H9 (cell line): Measurements from ENCODE around the gene LPP. TPM values are rescaled to one million over a fixed set of nuclear protein-coding genes. Genes with fewer than 3 reads are reported as not detected.

Experiments used
- DNase-seq: peaks from one replicate; pipeline ENCODE4 v3.0.0-alpha.2; 2017
- H2AFZ ChIP-seq: one replicate; pipeline ENCODE4 v1.6.1; 2013; ENCODE audit warnings: mild to moderate bottlenecking, low read length, control low read depth, moderate library complexity
- H2AK5ac ChIP-seq: 2 replicates; pipeline ENCODE4 v1.6.1; 2013; ENCODE audit warnings: low read length, control low read depth, mixed read lengths; ENCODE audit not compliant: insufficient read length
- H2BK120ac ChIP-seq: one replicate; pipeline ENCODE4 v1.6.1; 2013; ENCODE audit warnings: low read depth, mild to moderate bottlenecking, low read length, control low read depth, inconsistent platforms; ENCODE audit not compliant: poor library complexity, severe bottlenecking
- H2BK12ac ChIP-seq: 2 replicates; pipeline ENCODE4 v1.6.1; 2013; ENCODE audit warnings: low read length, control low read depth, mixed read lengths, low read depth; ENCODE audit not compliant: insufficient read length
- H2BK15ac ChIP-seq: 2 replicates; pipeline ENCODE4 v1.6.1; 2013; ENCODE audit warnings: low read depth, low read length, control low read depth
- H2BK20ac ChIP-seq: one replicate; pipeline ENCODE4 v1.6.1; 2013; ENCODE audit warnings: low read depth, mild to moderate bottlenecking, low read length, control low read depth, inconsistent platforms; ENCODE audit not compliant: poor library complexity, severe bottlenecking
- H2BK5ac ChIP-seq: 2 replicates; pipeline ENCODE4 v1.6.1; 2013; ENCODE audit warnings: low read length, control low read depth, mixed read lengths; ENCODE audit not compliant: insufficient read length
- H3K14ac ChIP-seq: 2 replicates; pipeline ENCODE4 v1.6.1; 2013; ENCODE audit warnings: low read length, control low read depth; ENCODE audit not compliant: insufficient read depth
- H3K18ac ChIP-seq: 2 replicates; pipeline ENCODE4 v1.6.1; 2013; ENCODE audit warnings: low read depth, mild to moderate bottlenecking, mixed read lengths, low read length, control low read depth; ENCODE audit not compliant: insufficient read length
- H3K23ac ChIP-seq: 2 replicates; pipeline ENCODE4 v1.6.1; 2013; ENCODE audit warnings: low read length, control low read depth, mixed read lengths, low read depth; ENCODE audit not compliant: insufficient read length
- H3K23me2 ChIP-seq: 2 replicates; pipeline ENCODE4 v1.6.1; 2013; ENCODE audit warnings: low read depth, mild to moderate bottlenecking, mixed read lengths, low read length, control low read depth; ENCODE audit not compliant: insufficient read length, poor library complexity, severe bottlenecking
- H3K27ac ChIP-seq: 2 replicates; pipeline ENCODE4 v1.5.1; 2013; ENCODE audit warnings: low read length, control low read depth, mixed read lengths, low read depth; ENCODE audit not compliant: insufficient read length
- H3K27me3 ChIP-seq: 2 replicates; pipeline ENCODE4 v1.6.1; 2013; ENCODE audit warnings: low read length, control low read depth, inconsistent platforms; ENCODE audit not compliant: insufficient read depth
- H3K4ac ChIP-seq: 2 replicates; pipeline ENCODE4 v1.6.1; 2013; ENCODE audit warnings: low read depth, mild to moderate bottlenecking, control low read depth, inconsistent platforms, low read length, moderate library complexity
- H3K4me1 ChIP-seq: 2 replicates; pipeline ENCODE4 v1.6.1; 2013; ENCODE audit warnings: low read length, control low read depth, inconsistent platforms; ENCODE audit not compliant: insufficient read depth
- H3K4me2 ChIP-seq: 2 replicates; pipeline ENCODE4 v1.6.1; 2013; ENCODE audit warnings: low read length, control low read depth, mixed read lengths; ENCODE audit not compliant: insufficient read length, insufficient read depth
- H3K56ac ChIP-seq: 2 replicates; pipeline ENCODE4 v1.6.1; 2013; ENCODE audit warnings: low read depth, mild to moderate bottlenecking, mixed read lengths, low read length, control low read depth; ENCODE audit not compliant: insufficient read length
- H3K79me1 ChIP-seq: 2 replicates; pipeline ENCODE4 v1.6.1; 2013; ENCODE audit warnings: low read depth, mild to moderate bottlenecking, moderate library complexity, low read length, control low read depth, inconsistent platforms; ENCODE audit not compliant: insufficient read depth, poor library complexity, severe bottlenecking
- H3K79me2 ChIP-seq: 2 replicates; pipeline ENCODE4 v1.6.1; 2013; ENCODE audit warnings: low read length, control low read depth, inconsistent platforms; ENCODE audit not compliant: insufficient read depth
- H3K9ac ChIP-seq: 2 replicates; pipeline ENCODE4 v1.6.1; 2013; ENCODE audit warnings: low read length, control low read depth, mixed read lengths; ENCODE audit not compliant: insufficient read length; ENCODE audit errors: extremely low read depth
- H3K9me3 ChIP-seq: one replicate; pipeline ENCODE4 v1.6.1; 2013; ENCODE audit warnings: low read depth, low read length, inconsistent platforms; ENCODE audit not compliant: control insufficient read depth
- H3T11ph ChIP-seq: one replicate; pipeline ENCODE4 v1.6.1; 2013; ENCODE audit warnings: mild to moderate bottlenecking, low read length, control low read depth, inconsistent platforms
- H4K20me1 ChIP-seq: one replicate; pipeline ENCODE4 v1.6.1; 2013; ENCODE audit not compliant: control insufficient read depth, insufficient read length, insufficient read depth
- H4K5ac ChIP-seq: 2 replicates; pipeline ENCODE4 v1.6.1; 2013; ENCODE audit warnings: low read depth, mild to moderate bottlenecking, mixed read lengths, low read length, control low read depth; ENCODE audit not compliant: insufficient read length
- H4K8ac ChIP-seq: replicated peaks from 2 replicates; pipeline ENCODE4 v1.6.1; 2013; ENCODE audit warnings: low read length, control low read depth, mixed read lengths, low read depth; ENCODE audit not compliant: insufficient read length
- H4K91ac ChIP-seq: 2 replicates; pipeline ENCODE4 v1.6.1; 2013; ENCODE audit warnings: low read depth, mild to moderate bottlenecking, moderate library complexity, mixed read lengths, low read length, control low read depth; ENCODE audit not compliant: insufficient read length
- H3K27ac Mint-ChIP-seq, 3 experiments: 2 replicates in 2 of 3; 3 replicates in 1 of 3; pipeline ENCODE4 v1.8.0; 2020 to 2021; ENCODE audit warnings: mixed read lengths in 3 of 3, mild to moderate bottlenecking in 1 of 3, moderate library complexity in 1 of 3
- H3K27me3 Mint-ChIP-seq: 2 replicates; pipeline ENCODE4 v1.8.0; 2021; ENCODE audit warnings: low read depth, mild to moderate bottlenecking, moderate library complexity, mixed read lengths
- H3K36me3 Mint-ChIP-seq, 3 experiments: 2 replicates in 2 of 3; 3 replicates in 1 of 3; pipeline ENCODE4 v1.8.0; 2020 to 2021; ENCODE audit warnings: low read depth in 3 of 3, mixed read lengths in 3 of 3; ENCODE audit not compliant: insufficient read depth in 1 of 3
- H3K4me1 Mint-ChIP-seq, 2 experiments: 2 replicates each; pipeline ENCODE4 v1.8.0; 2020; ENCODE audit warnings: mixed read lengths in 2 of 2
- H3K4me3 Mint-ChIP-seq, 2 experiments: 2 replicates in 1 of 2; 3 replicates in 1 of 2; pipeline ENCODE4 v1.8.0; 2020 to 2021; ENCODE audit warnings: mild to moderate bottlenecking in 2 of 2, mixed read lengths in 2 of 2, moderate library complexity in 1 of 2
- H3K9me3 Mint-ChIP-seq, 2 experiments: 2 replicates in 1 of 2; 3 replicates in 1 of 2; pipeline ENCODE4 v1.8.0; 2020; ENCODE audit warnings: mild to moderate bottlenecking in 2 of 2, mixed read lengths in 2 of 2, moderate library complexity in 1 of 2
- CTCF ChIP-seq: fragments of 200-600 bp; sonication (generic); conservative IDR thresholded peaks from 3 replicates; pipeline ENCODE4 v1.8.0; 2021; ENCODE audit warnings: antibody characterized with exemption, mild to moderate bottlenecking
- whole genome bisulfite sequencing: extraction: QIAGEN DNeasy Blood & Tissue Kit; methylation state at CpG from one replicate; pipeline ENCODE4 v1.1.7; 2013; ENCODE audit warnings: missing lambda C conversion rate, low lambda C conversion rate, mixed read lengths; ENCODE audit not compliant: insufficient read length; ENCODE audit errors: extremely low coverage; 5-methylcytosine and 5-hydroxymethylcytosine counted together
- total RNA-seq: library from RNA; stranded (reverse); gene quantifications from 2 replicates; pipeline ENCODE4 v1.2.1, GENCODE V29; 2021

Gene LPP
- total RNA-seq, 1 experiment from 2014 or later: 64.6 TPM

- no peaks in the 10 kb centered on the region for H3K79me1 ChIP-seq
- no peaks in the 10 kb centered on the region for H3K27me3 ChIP-seq
- Mint-ChIP-seq H3K27ac (no peak overlapping the region), H3K27me3 (no peaks in the 10 kb centered on the region), H3K36me3 (peaks cover 2 to 5% (median 3%) of the 10 kb centered on the region in 3 experiments; a peak in 2 of 7 replicates), H3K4me1 (peaks cover 24% of the 10 kb centered on the region in 2 experiments), H3K9me3 (no peaks in the 10 kb centered on the region; a peak in 1 of 5 replicates), H3K4me3 (no peak overlapping the region)
- DNase-seq: no peak
- no peak overlapping the region for H4K91ac ChIP-seq
- no peak overlapping the region for H3K4ac ChIP-seq
- H3T11ph ChIP-seq: no peak overlapping the region
- no peak overlapping the region for H4K5ac ChIP-seq
- H3K4me2 ChIP-seq: no peak overlapping the region
- H4K20me1 ChIP-seq: no peaks in the 10 kb centered on the region
- H2BK20ac ChIP-seq: no peak overlapping the region
- H3K9me3 ChIP-seq: no peaks in the 10 kb centered on the region
- no peak overlapping the region for H2AFZ ChIP-seq
- H3K23ac ChIP-seq: no peak overlapping the region
- no peak overlapping the region for H3K14ac ChIP-seq
- H3K79me2 ChIP-seq: no peaks in the 10 kb centered on the region
- no peaks in the 10 kb centered on the region for H3K23me2 ChIP-seq
- peaks cover 2% of the 10 kb centered on the region; the same call in 1 of the 2 replicates for H3K4me1 ChIP-seq
- no peak overlapping the region for H4K8ac ChIP-seq
- no peak overlapping the region for H2BK12ac ChIP-seq
- H2AK5ac ChIP-seq: no peak overlapping the region
- no peak overlapping the region for H3K56ac ChIP-seq
- no peak for TF ChIP-seq CTCF
- H2BK5ac ChIP-seq: no peak overlapping the region
- H3K9ac ChIP-seq: no peak overlapping the region
- H2BK120ac ChIP-seq: no peak overlapping the region
- WGBS: no CpG with 5 or more reads among the region's 4 CpGs
- no peak overlapping the region for H3K18ac ChIP-seq
- H2BK15ac ChIP-seq: no peak overlapping the region
- H3K27ac ChIP-seq: no peak overlapping the region
These were observed 518.0 kb downstream of the LPP start for GRCh38 chr3:188671971-188672370.
